Keratinocyte (primary cell): Measurements from ENCODE around the gene C3orf20. TPM values are rescaled to one million over a fixed set of nuclear protein-coding genes. Genes with fewer than 3 reads are reported as not detected.

ENCODE experiments used
- DNase-seq: peaks from one replicate; pipeline ENCODE4 v3.0.0-alpha.2; 2011; ENCODE audit warnings: low read depth, missing footprints, low spot score
- FAIRE-seq: peaks from 2 replicates; lab custom pipeline; 2011; peaks lifted over from hg19 to GRCh38; lab: Jason Lieb, UNC
- H2AFZ ChIP-seq: 2 replicates; pipeline ENCODE4 v1.6.0; 2012; ENCODE audit warnings: low read length, control low read depth, inconsistent platforms; ENCODE audit not compliant: control insufficient read depth
- H3K27ac ChIP-seq: 2 replicates; pipeline ENCODE4 v1.5.1; 2011; ENCODE audit warnings: low read length; ENCODE audit not compliant: control insufficient read depth, insufficient read depth
- H3K27me3 ChIP-seq: 3 replicates; pipeline ENCODE4 v1.6.0; 2011; ENCODE audit warnings: low read length; ENCODE audit not compliant: control insufficient read depth, insufficient read depth; ENCODE audit errors: extremely low read depth
- H3K36me3 ChIP-seq, 2 experiments: 2 replicates in 1 of 2; 3 replicates in 1 of 2; pipeline ENCODE4 v1.5.1; 2011; ENCODE audit warnings: low read length in 2 of 2, mild to moderate bottlenecking in 1 of 2; ENCODE audit not compliant: control insufficient read depth in 2 of 2, insufficient read depth in 2 of 2; ENCODE audit errors: extremely low read depth in 1 of 2
- H3K4me1 ChIP-seq: 3 replicates; pipeline ENCODE4 v1.5.1; 2011; ENCODE audit warnings: low read length; ENCODE audit not compliant: control insufficient read depth, insufficient read depth; ENCODE audit errors: extremely low read depth
- H3K4me2 ChIP-seq: 3 replicates; pipeline ENCODE4 v1.6.0; 2011; ENCODE audit warnings: low read depth, low read length; ENCODE audit not compliant: control insufficient read depth, insufficient read depth; ENCODE audit errors: extremely low read depth
- H3K4me3 ChIP-seq, 3 experiments: fragments of 200-600 bp in 1 of 3; sonication (generic) in 1 of 3; 2 replicates in 2 of 3; 3 replicates in 1 of 3; pipeline ENCODE4 v1.5.1; 2011 to 2016; ENCODE audit warnings: low read length in 3 of 3, mild to moderate bottlenecking in 3 of 3, control low read depth in 2 of 3, inconsistent platforms in 1 of 3, low read depth in 1 of 3, mixed read lengths in 1 of 3, mixed run types in 1 of 3, moderate library complexity in 1 of 3; ENCODE audit not compliant: control insufficient read depth in 2 of 3, insufficient read depth in 2 of 3; ENCODE audit errors: extremely low read depth in 1 of 3
- H3K79me2 ChIP-seq: 2 replicates; pipeline ENCODE4 v1.6.0; 2012; ENCODE audit warnings: low read length; ENCODE audit not compliant: control insufficient read depth, insufficient read depth
- H3K9ac ChIP-seq: 3 replicates; pipeline ENCODE4 v1.6.0; 2011; ENCODE audit warnings: low read length; ENCODE audit not compliant: control insufficient read depth, insufficient read depth; ENCODE audit errors: extremely low read depth
- H3K9me1 ChIP-seq: 3 replicates; pipeline ENCODE4 v1.6.0; 2011; ENCODE audit warnings: low read length; ENCODE audit not compliant: control insufficient read depth, insufficient read depth; ENCODE audit errors: extremely low read depth
- H3K9me3 ChIP-seq: 2 replicates; pipeline ENCODE4 v1.5.1; 2012; ENCODE audit warnings: low read depth, low read length; ENCODE audit not compliant: control insufficient read depth
- H4K20me1 ChIP-seq: 3 replicates; pipeline ENCODE4 v1.6.0; 2011; ENCODE audit warnings: low read length; ENCODE audit not compliant: control insufficient read depth, insufficient read depth; ENCODE audit errors: extremely low read depth
- CTCF ChIP-seq, 3 experiments: IDR thresholded peaks in 1 of 3; conservative IDR thresholded peaks in 1 of 3; optimal IDR thresholded peaks in 1 of 3; 2 replicates in 2 of 3; 3 replicates in 1 of 3; pipeline versions ENCODE3 to v1.5.1; 2011; ENCODE audit warnings: low read length in 3 of 3, mild to moderate bottlenecking in 3 of 3, moderate library complexity in 2 of 3, control low read depth in 1 of 3, inconsistent platforms in 1 of 3; ENCODE audit not compliant: insufficient read depth in 2 of 3; ENCODE audit errors: extremely low read depth in 1 of 3
- EZH2 ChIP-seq: IDR thresholded peaks from one replicate; pipeline ENCODE4 v1.6.1; 2012; ENCODE audit warnings: inconsistent platforms, mild to moderate bottlenecking, low read length, moderate library complexity
- dilution Hi-C: fragments of 300-500 bp; cut with MboI; formaldehyde crosslinking; loops from one replicate; pipeline ENCODE4 v1.7.0; 2020; ENCODE audit warnings: low sequenced_read_pairs; ENCODE audit not compliant: extremely low pct_ligation_motif_present
- polyA plus RNA-seq, 5 experiments: library from polyadenylated mRNA; depleted of rRNA in 3 of 5; stranded (reverse) in 3 of 5; stranded (forward) in 1 of 5; unstranded in 1 of 5; fragments of >200 nt; gene quantifications; 1 replicate in 1 of 5; 2 replicates in 3 of 5; 3 replicates in 1 of 5; pipeline versions ENCODE4 v1.2.1 to v1.2.3, GENCODE V29; 2011 to 2012; ENCODE audit warnings: missing spikeins in 2 of 5, low read depth in 1 of 5, low replicate concordance in 1 of 5

Gene C3orf20
- polyA plus RNA-seq, 1 donor (not counting 4 experiments of a cell fraction or from before 2014, with no cell fraction given), result not detected

- Histone ChIP-seq H3K27ac (no peak overlapping the region), H3K36me3 (no peaks in the 10 kb centered on the region), H3K9me3 (no peaks in the 10 kb centered on the region), H3K4me3 (no peak overlapping the region), H2AFZ (no peak overlapping the region), H3K9me1 (no peaks in the 10 kb centered on the region), H3K9ac (no peak overlapping the region), H4K20me1 (no peaks in the 10 kb centered on the region), H3K27me3 (no peaks in the 10 kb centered on the region), H3K4me1 (no peaks in the 10 kb centered on the region), H3K79me2 (no peaks in the 10 kb centered on the region), H3K4me2 (no peak overlapping the region)
- DNase-seq, result no peak
- TF ChIP-seq EZH2 (no peak), CTCF (optimal IDR thresholded peaks at IDR 0.05 in 1 of 3, IDR thresholded peaks at IDR 0.05 in 1 of 3, conservative IDR thresholded peaks at IDR 0.05 in 1 of 3; ENCODE audit: extremely low read depth in 1 of 3, insufficient read depth in 2 of 3, low read length in 3 of 3) (no peak)
- no peak for FAIRE-seq
- dilution Hi-C loops, result no loop called here
Measured at GRCh38 chr3:14766428-14767244, 91.7 kb downstream of the C3orf20 start.

GRCh38 chr3:14767245-14768051 lies 92.5 kb downstream of the C3orf20 start:
- H2AFZ ChIP-seq, result no peak overlapping the region
- no peak overlapping the region for H3K4me2 ChIP-seq
- H3K4me3 ChIP-seq, result no peak overlapping the region
- no peaks in the 10 kb centered on the region for H3K36me3 ChIP-seq
- no peak for TF ChIP-seq EZH2
- no peak for TF ChIP-seq CTCF (optimal IDR thresholded peaks at IDR 0.05 in 1 of 3, IDR thresholded peaks at IDR 0.05 in 1 of 3, conservative IDR thresholded peaks at IDR 0.05 in 1 of 3; ENCODE audit: extremely low read depth in 1 of 3, insufficient read depth in 2 of 3, low read length in 3 of 3)
- no peaks in the 10 kb centered on the region for H3K27me3 ChIP-seq
- no peak for DNase-seq
- H3K27ac ChIP-seq, result no peak overlapping the region
- no peaks in the 10 kb centered on the region for H3K4me1 ChIP-seq
- no peaks in the 10 kb centered on the region for H3K79me2 ChIP-seq
- no peaks in the 10 kb centered on the region for H4K20me1 ChIP-seq
- no peaks in the 10 kb centered on the region for H3K9me1 ChIP-seq
- H3K9ac ChIP-seq, result no peak overlapping the region
- no peaks in the 10 kb centered on the region for H3K9me3 ChIP-seq
- FAIRE-seq, result no peak
- dilution Hi-C loops, result no loop called here
